ENCODE data around the gene OPCML. TPM values are rescaled to one million over a fixed set of nuclear protein-coding genes. Genes with fewer than 3 reads are reported as not detected.

The OPCML gene
- total RNA-seq, 4 donors from 2014 or later: 0.16 TPM; not detected in 3

GRCh38 chr11:133012803-133013202 is 519.5 kb downstream of the OPCML start:
- WGBS, 2 donors: 93 to 97% methylated on average over 4 of the region's 4 CpGs
- intact Hi-C loops (cut with DNase I; ENCODE audit: low total_unique reads): no loop called here
- H3K4me3 ChIP-seq (ENCODE audit: low read depth, poor library complexity, severe bottlenecking): no peak overlapping the region
- TF ChIP-seq POLR2A (IDR thresholded peaks at IDR 0.05): no peak
- TF ChIP-seq, protein P1, sequence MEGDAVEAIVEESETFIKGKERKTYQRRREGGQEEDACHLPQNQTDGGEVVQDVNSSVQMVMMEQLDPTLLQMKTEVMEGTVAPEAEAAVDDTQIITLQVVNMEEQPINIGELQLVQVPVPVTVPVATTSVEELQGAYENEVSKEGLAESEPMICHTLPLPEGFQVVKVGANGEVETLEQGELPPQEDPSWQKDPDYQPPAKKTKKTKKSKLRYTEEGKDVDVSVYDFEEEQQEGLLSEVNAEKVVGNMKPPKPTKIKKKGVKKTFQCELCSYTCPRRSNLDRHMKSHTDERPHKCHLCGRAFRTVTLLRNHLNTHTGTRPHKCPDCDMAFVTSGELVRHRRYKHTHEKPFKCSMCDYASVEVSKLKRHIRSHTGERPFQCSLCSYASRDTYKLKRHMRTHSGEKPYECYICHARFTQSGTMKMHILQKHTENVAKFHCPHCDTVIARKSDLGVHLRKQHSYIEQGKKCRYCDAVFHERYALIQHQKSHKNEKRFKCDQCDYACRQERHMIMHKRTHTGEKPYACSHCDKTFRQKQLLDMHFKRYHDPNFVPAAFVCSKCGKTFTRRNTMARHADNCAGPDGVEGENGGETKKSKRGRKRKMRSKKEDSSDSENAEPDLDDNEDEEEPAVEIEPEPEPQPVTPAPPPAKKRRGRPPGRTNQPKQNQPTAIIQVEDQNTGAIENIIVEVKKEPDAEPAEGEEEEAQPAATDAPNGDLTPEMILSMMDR (IDR thresholded peaks at IDR 0.05): no peak
- no peak for DNase-seq (ENCODE audit: low spot score in 2 of 2)

DNA sequence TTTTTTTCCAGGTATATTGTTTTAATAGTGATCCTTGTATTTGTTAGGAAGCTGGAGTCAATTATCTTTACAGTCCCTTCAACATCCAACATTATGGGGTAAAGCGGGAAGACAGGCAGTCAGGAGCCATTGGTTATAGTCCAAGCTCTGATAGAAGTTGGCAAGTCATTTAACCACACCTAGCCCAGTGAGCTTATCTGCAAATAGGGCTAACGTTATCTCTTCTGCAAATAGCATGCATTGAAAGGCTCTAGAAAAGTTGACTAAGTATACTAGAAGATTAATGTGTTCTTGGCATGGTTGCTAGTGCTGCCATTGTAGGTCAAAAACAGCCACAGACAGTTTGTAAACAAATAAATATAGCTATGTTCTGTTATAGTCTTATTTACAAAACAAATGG is 520.7 kb downstream of the OPCML start:
- DNase-seq (ENCODE audit: low spot score in 2 of 2): no peak
- intact Hi-C loops (cut with DNase I; ENCODE audit: low total_unique reads): no loop called here
- 61 to 66% methylated on average over 2 of the region's 2 CpGs for WGBS, 2 donors
- H3K4me3 ChIP-seq (ENCODE audit: low read depth, poor library complexity, severe bottlenecking): no peak overlapping the region
- TF ChIP-seq, protein P1 (IDR thresholded peaks at IDR 0.05): no peak
- no peak for TF ChIP-seq POLR2A (IDR thresholded peaks at IDR 0.05)

DNA sequence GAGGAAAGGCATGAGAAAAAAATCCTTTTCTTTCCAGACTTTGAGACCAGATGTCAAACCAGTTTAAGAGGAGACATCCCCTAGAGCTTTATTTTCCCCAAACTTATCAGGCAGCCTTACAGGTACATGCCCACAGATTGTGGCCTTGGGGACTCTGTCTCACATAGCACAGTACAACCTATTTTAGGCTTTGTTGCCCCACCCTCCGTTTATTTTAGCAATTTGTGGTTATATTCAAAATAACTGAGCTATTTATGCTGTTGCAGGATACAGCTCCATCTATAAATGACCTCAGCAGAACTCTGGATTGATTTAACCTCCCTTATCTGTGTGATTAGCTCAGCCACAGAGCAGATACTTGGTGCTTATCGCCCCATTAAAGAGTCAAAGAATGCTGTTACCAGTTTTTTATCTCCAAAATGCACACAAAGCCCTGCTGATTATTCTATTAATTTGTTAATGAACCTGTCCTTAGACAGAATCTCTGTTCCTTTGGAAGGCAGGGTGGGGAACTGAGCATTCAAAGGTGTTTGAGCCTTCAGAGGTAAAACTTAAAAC is 525.2 kb downstream of the OPCML start:
- H3K4me3 ChIP-seq (ENCODE audit: low read depth, poor library complexity, severe bottlenecking): no peak overlapping the region
- no peak for TF ChIP-seq POLR2A (IDR thresholded peaks at IDR 0.05)
- TF ChIP-seq, protein P1 (IDR thresholded peaks at IDR 0.05): no peak
- no peak for DNase-seq (ENCODE audit: low spot score in 2 of 2)
- intact Hi-C loops (cut with DNase I; ENCODE audit: low total_unique reads): no loop called here
- 53 to 62% methylated on average over 2 of the region's 2 CpGs for WGBS, 2 donors

DNA sequence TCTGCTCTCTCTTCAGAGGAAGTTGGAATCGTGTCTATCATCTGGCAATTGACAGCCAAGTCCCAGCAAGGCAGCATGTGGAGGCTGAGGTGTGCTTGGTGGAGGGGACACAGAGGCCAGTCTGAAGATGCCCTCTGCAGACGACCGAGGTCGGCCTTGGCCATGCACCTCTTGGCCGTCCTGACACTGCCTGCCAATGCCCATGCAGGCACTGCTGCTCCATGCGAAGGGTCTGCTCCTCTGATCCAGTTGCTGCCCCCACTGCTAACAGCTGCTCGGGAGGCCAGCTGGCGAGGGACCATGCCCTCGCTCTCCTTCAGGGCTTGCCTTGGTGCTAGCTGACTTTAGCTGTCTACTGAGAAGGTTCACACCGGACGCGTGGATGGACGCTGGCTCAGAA is 527.9 kb downstream of the OPCML start:
- intact Hi-C loops (cut with DNase I; ENCODE audit: low total_unique reads): no loop called here

DNA sequence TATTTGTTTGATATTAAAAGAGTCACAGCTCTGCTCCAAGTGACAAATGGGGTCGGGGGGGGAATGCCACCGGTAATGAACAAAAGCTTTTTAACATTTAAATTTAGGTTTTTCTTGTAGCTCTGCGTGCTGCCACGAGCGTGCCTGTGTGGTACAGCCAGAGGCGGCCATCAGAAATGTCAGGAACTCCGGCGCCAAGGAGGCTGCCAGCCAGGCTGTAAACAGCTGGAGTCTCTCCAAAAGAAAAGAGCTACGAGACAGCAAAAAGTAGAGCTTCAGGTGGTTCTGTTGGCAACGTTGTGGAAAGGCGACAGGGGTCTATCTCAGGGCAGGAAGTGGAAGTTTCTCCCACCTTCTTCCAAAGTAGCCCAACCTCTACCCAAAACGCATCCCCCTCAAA is 532.8 kb downstream of the OPCML start:
- H3K4me3 ChIP-seq (ENCODE audit: low read depth, poor library complexity, severe bottlenecking): no peak overlapping the region
- TF ChIP-seq, protein P1 (IDR thresholded peaks at IDR 0.05): no peak
- no peak for TF ChIP-seq POLR2A (IDR thresholded peaks at IDR 0.05)
- WGBS, 2 donors: 21 to 24% methylated on average over 12 of the region's 12 CpGs
- intact Hi-C loops (cut with DNase I; ENCODE audit: low total_unique reads): no loop called here
- DNase-seq (ENCODE audit: low spot score in 2 of 2): no peak

More for the DNA sequence above, 527.9 kb downstream of the OPCML start:
- no peak overlapping the region for H3K4me3 ChIP-seq (ENCODE audit: low read depth, poor library complexity, severe bottlenecking)
- DNase-seq (ENCODE audit: low spot score in 2 of 2): no peak
- TF ChIP-seq, protein P1 (IDR thresholded peaks at IDR 0.05): no peak
- TF ChIP-seq POLR2A (IDR thresholded peaks at IDR 0.05): no peak
- WGBS, 2 donors: 76 to 77% methylated on average over 13 of the region's 13 CpGs

DNA sequence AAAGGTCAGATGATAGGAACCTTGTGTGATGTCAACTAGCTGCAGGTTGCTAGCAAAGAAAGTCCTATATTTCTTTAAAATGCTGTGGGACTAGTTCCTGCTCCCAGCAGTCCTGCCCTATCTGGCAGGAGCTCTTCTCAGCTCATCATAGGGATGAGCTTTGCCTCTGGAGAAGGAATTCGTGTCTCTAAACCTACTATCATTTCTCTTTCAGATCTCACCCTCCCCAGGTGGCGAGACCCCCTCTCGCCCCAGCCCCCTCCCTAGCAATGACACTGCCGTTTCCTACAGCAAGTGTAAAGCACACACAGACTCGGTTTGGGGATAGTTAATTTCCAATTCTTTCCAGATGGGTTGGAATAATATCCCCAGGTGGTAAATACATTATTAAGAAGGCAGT is 533.3 kb downstream of the OPCML start:
- intact Hi-C loops (cut with DNase I; ENCODE audit: low total_unique reads): no loop called here
- WGBS, 2 donors: 35 to 53% methylated on average over 5 of the region's 5 CpGs
- TF ChIP-seq, protein P1 (IDR thresholded peaks at IDR 0.05): no peak
- no peak for TF ChIP-seq POLR2A (IDR thresholded peaks at IDR 0.05)
- DNase-seq (ENCODE audit: low spot score in 2 of 2): no peak
- no peak overlapping the region for H3K4me3 ChIP-seq (ENCODE audit: low read depth, poor library complexity, severe bottlenecking)

Data from lower leg skin (tissue), 4 donors.